K562 (cell line): ENCODE results near the gene LOC101059915.

Experiments
- CBX1 ChIP-seq: sonication (generic); IDR thresholded peaks from 2 replicates; pipeline ENCODE4 v1.6.1; 2016; ENCODE audit warnings: antibody characterized with exemption, low read depth, mild to moderate bottlenecking
- CREB1 ChIP-seq, 2 experiments: sonication (generic) in 1 of 2; formaldehyde crosslinking in 1 of 2; IDR thresholded peaks; 2 replicates each; pipeline versions ENCODE4 v1.6.1 to v1.8.0; 2012 to 2022; ENCODE audit warnings: inconsistent platforms in 1 of 2, mild to moderate bottlenecking in 1 of 2, missing genetic modification reagents in 1 of 2, moderate library complexity in 1 of 2
- CTCF ChIP-seq, 3 experiments: IDR thresholded peaks in 2 of 3; conservative IDR thresholded peaks in 1 of 3; 2 replicates each; pipeline ENCODE4 v1.5.1; 2011 to 2012; ENCODE audit warnings: low read length in 3 of 3, mild to moderate bottlenecking in 3 of 3, control low read depth in 2 of 3, improper control_type of control experiment in 1 of 3, inconsistent platforms in 1 of 3, low read depth in 1 of 3, mixed read lengths in 1 of 3, moderate library complexity in 1 of 3; ENCODE audit not compliant: insufficient read depth in 2 of 3
- LCOR ChIP-seq: sonication (generic); formaldehyde crosslinking; IDR thresholded peaks from 2 replicates; pipeline ENCODE4 v1.8.0; 2022; ENCODE audit warnings: mild to moderate bottlenecking, missing genetic modification reagents
- MAFG ChIP-seq: fragments of 450-650 bp; conservative IDR thresholded peaks from 2 replicates; pipeline ENCODE4 v1.6.1; 2016; ENCODE audit warnings: missing genetic modification characterization, missing compliant biosample characterization
- RAD21 ChIP-seq, 2 experiments: fragments of 250-450 bp in 1 of 2; fragments of 450-650 bp in 1 of 2; sonication (Bioruptor Pico) in 1 of 2; formaldehyde crosslinking in 1 of 2; IDR thresholded peaks in 1 of 2; conservative IDR thresholded peaks in 1 of 2; 2 replicates each; pipeline versions ENCODE4 v1.4.0 to v1.8.0; 2020 to 2022; ENCODE audit warnings: mild to moderate bottlenecking in 2 of 2, moderate library complexity in 1 of 2
- SMC3 ChIP-seq: conservative IDR thresholded peaks from 2 replicates; pipeline ENCODE4 v1.6.1; 2011; ENCODE audit warnings: low read depth, low read length, improper control_type of control experiment; ENCODE audit not compliant: insufficient read depth
- STAG1 ChIP-seq: sonication (generic); formaldehyde crosslinking; IDR thresholded peaks from 2 replicates; pipeline ENCODE4 v1.5.0; 2020; ENCODE audit warnings: missing genetic modification reagents, borderline replicate concordance
- THRAP3 ChIP-seq: fragments of 450-650 bp; IDR thresholded peaks from 2 replicates; pipeline ENCODE4 v1.6.1; 2016; ENCODE audit warnings: mild to moderate bottlenecking, inconsistent platforms, borderline replicate concordance
- ZNF354B ChIP-seq: fragments of 250-450 bp; sonication (Bioruptor Pico); IDR thresholded peaks from 2 replicates; pipeline ENCODE4 v1.4.0; 2020

Gene LOC101059915

GRCh38 chrX:71652405-71652804, 14.9 kb upstream of the LOC101059915 start (continued):
- peak; percentile 53 to 72 (median 60) for TF ChIP-seq CTCF (IDR thresholded peaks at IDR 0.05 in 2 of 3, conservative IDR thresholded peaks at IDR 0.05 in 1 of 3; ENCODE audit: insufficient read depth in 2 of 3, low read depth in 1 of 3, low read length in 3 of 3)
- peak; percentile 21; the same call in 1 of the 2 replicates for TF ChIP-seq STAG1 (CRISPR knock-in tag)
- TF ChIP-seq ZNF354B: no peak
- TF ChIP-seq CREB1 (IDR thresholded peaks at IDR 0.05): no peak
- no peak for TF ChIP-seq CREB1 (CRISPR knock-in tag; IDR thresholded peaks at IDR 0.05)
- no peak for TF ChIP-seq THRAP3
- no peak for TF ChIP-seq LCOR (CRISPR knock-in tag)
- no peak for TF ChIP-seq CBX1
- no peak for TF ChIP-seq MAFG (tag)
- TF ChIP-seq SMC3: peak; percentile 49; the same call in 1 of the 2 replicates
- peak; percentile 25 to 64 for TF ChIP-seq RAD21 (CRISPR knock-in tag; conservative IDR thresholded peaks at IDR 0.05 in 1 of 2, IDR thresholded peaks at IDR 0.05 in 1 of 2)
